Right kidney (tissue), 1 donor: ENCODE results near the gene TJP1.
"Not testable (repeated sequence)": the region's sequence is repeated elsewhere in the genome, so short reads cannot be mapped to it uniquely, and the experiment has no call there.

Experiments
- DNase-seq: peaks from one replicate; pipeline ENCODE4 v3.0.0-alpha.2; 2016

TJP1 gene

GRCh38 chr15:29754009-29754408 lies 68.3 kb downstream of the TJP1 start:
- not testable (repeated sequence) for DNase-seq

GRCh38 chr15:29753506-29753905 lies 68.8 kb downstream of the TJP1 start:
- DNase-seq, result no peak

DNA sequence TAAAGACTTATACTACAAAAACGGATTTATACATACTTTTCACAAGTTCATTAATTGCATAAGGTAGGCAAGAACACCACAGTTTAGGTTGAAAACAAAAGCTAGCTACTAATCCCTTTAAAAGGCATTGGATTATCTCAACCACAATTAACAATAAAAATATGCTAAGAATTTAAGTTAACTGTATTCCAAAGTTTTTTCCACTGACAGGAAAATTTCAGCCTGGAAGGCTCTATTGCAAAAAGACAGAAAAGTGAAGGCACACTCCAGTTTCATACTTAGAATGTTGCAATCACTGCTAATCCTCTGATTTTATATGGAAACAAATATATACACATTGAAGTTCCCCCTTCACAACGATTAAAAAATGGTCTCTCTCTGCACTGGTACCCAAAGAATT lies 71.5 kb downstream of the TJP1 start:
- no peak for DNase-seq

DNA sequence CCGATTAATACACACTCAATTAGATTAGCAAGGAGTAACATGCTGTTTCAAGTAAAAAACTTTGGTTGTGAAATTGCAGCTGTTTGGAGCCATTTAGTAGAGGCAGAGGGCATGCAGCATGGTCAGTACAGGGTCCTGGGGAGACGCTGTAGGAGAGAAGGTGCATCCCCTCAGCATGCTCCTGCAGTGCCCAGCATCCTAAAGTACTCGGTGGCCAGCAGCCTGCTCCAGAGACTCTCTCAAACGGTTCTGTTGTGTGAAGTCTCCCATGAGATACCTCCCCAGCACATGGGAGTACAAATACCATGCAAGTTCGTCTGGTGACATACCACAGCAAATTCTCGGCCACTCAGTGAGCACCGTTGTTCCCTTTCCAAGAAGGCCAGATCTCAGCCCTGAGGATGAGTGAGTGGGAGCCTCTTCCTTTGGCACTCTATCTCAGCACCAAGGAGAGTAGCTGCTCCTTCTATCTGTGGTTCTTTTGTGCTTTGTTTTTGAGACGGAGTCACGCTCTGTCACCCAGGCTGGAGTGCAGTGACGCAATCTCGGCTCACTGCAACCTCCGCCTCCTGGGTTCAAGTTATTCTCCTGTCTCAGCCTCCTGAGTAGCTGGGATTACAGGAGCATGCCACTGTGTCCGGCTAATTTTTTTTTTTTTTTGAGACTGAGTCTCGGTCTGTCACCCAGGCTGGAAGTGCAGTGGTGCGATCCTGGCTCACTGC lies 72.7 kb downstream of the TJP1 start:
- no peak for DNase-seq

GRCh38 chr15:29747837-29748417 lies 74.3 kb downstream of the TJP1 start:
- DNase-seq, result no peak

DNA sequence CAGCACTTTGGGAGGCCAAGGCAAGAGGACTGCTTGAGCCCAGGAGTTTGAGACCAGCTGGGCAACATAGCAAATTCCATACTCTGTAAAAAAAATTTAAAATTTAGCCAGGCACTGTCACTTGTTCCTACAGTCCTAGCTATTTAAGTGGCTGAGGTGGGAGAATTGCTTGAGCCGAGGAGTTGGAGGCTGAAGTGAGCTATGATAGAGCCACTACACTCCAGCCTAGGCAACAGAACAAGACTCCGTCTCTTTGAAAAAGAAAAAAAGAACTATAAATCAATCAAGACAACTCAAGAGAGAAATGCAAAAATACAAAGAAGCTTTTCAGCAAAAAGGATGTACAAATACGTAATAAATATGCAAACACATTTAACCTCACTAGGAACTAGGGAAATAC lies 78.8 kb downstream of the TJP1 start:
- DNase-seq, result no peak

- no peak for DNase-seq
Measured at GRCh38 chr15:29740692-29741311, 81.5 kb downstream of the TJP1 start.

- no peak for DNase-seq
Measured at GRCh38 chr15:29736744-29737020, 85.6 kb downstream of the TJP1 start.

- DNase-seq, result no peak
Measured at GRCh38 chr15:29736012-29736743, 86.1 kb downstream of the TJP1 start.

DNA sequence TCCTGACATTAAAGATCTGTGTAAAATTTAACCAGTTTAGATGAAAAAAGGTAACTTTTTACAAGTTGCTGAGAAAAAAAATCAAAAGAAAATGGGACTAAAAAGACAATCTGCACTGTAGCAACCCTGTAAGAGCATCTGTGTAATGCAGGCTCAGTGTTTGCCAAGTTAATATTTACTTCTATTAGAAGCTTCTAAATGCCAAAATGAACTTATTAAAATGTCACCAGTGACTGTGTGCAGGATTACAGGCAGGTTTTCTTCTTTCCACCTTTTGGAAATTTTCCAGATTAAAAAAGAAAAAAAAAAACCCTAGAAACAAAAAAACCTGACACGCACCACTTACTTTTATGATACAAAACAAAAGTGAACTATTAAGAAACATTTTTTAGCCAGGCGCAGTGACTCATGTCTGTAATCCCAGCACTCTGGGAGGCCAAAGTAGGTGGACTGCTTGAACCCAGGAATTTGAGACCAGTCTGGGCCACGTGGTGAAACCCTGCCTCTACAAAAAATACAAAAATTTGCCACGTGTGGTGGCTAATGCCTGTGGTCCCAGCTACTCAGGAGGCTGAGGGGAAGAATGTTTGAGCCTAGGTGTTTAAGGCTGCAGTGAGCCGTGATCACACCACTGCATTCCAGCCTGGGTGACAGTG lies 87.2 kb downstream of the TJP1 start:
- no peak for DNase-seq

DNA sequence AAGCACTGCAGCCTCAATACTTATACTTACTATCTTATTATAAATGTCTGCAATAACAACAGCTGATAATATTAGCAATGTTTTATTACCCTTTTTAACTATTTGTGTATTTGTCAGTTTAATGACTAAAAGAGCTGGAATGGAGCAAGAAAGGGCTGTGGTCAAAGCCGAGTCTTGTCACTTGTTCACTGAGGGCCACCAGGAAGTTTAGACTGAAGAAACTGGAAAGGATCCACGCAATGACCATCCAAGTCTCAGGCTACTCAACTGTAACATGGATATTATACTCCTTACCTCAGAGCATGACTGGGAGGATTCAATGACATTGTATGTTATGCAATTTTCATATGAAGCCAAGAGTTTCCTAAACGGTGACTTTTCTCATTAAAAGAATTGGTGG lies 90.4 kb downstream of the TJP1 start:
- no peak for DNase-seq

DNA sequence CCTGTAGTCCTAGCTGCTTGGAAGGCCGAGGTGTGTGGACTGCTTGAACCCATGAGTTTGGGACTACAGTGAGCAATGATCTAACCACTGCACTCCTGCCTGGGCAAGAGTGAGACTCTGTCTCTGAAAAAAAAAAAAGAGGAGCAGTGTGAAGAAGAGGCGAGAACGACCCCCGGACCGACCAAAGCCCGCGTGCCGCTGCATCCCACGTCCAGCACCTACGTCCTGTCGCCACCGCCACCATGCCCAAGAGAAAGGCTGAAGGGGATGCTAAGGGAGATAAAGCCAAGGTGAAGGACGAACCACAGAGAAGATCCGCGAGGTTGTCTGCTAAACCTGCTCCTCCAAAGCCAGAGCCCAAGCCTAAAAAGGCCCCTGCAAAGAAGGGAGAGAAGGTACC lies 91.8 kb downstream of the TJP1 start:
- DNase-seq, result not testable (repeated sequence)

- DNase-seq, result no peak
Measured at GRCh38 chr15:29728418-29728817, 93.8 kb downstream of the TJP1 start.

- DNase-seq, result no peak
Measured at GRCh38 chr15:29727871-29728270, 94.4 kb downstream of the TJP1 start.

DNA sequence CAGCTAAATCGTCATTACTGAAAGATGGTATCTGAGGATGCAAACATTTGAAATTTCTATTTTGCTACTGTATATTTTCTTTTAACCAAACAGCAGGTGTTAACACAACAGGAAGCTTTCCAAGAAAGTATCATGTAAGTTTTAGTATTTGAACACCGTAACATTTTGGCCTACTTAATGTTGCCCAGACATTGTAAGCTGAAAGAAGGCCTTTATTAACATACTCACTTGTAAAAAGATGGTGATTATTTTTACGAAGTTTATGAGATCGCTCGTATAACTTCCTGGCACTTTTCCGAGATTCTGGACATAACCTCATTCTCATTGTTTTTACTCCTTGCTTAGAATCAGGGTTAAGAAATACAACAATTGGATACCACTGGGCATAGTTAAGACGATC lies 95.7 kb downstream of the TJP1 start:
- DNase-seq, result no peak

- no peak for DNase-seq
Measured at GRCh38 chr15:29724026-29724425, 98.2 kb downstream of the TJP1 start.

- DNase-seq, result no peak
Measured at GRCh38 chr15:29713784-29714183, 108.5 kb downstream of the TJP1 start.

DNA sequence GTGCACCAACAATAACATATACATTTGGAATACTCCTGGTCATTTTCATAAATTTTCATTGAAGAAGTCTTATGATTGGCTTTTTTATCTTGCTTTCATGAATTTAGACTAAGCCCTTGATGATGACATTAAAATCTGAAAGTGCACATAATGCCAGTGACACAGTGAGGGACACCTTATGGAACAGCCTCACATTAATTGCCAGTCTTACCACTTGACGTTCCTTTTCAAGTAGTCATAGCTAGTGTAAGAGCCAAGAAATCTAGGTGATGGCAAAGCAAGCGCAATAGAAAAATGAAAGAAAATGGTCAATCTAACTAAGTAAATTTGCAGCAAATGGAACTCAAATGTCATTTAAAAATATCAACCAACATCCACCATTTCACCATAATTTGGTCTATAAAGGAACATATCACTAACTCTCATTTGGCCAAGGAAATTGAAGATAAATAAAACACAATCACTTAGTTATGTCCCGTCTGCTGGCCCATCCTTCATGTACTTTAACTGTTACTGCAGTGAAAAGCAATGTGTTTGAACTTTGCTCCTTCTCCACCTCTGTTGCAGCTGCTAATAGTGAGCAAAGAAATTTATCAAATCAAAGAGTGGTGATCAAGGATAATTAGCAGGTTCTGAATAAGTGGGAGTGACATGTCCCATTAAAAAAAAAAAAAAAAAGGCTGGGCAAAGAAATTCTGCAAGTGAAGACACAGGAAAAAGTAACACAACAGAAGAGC lies 110.0 kb downstream of the TJP1 start:
- DNase-seq, result no peak

GRCh38 chr15:29711531-29711930 lies 110.7 kb downstream of the TJP1 start:
- DNase-seq, result no peak

GRCh38 chr15:29708519-29708918 lies 113.7 kb downstream of the TJP1 start:
- DNase-seq, result no peak

- no peak for DNase-seq
Measured at GRCh38 chr15:29704950-29705597, 117.2 kb downstream of the TJP1 start.

GRCh38 chr15:29701151-29701550 lies 121.1 kb downstream of the TJP1 start:
- no peak for DNase-seq
